K562 (cell line): Measurements from ENCODE around the gene LYRM7. TPM values are rescaled to one million over a fixed set of nuclear protein-coding genes. Genes with fewer than 3 reads are reported as not detected.

Source experiments
- ATAC-seq: fragments of 200-7000 bp; cut with Tn5 transposase; 3 replicates; pipeline ENCODE4 v1.9.1; 2020; ENCODE audit warnings: moderate library complexity
- BruUV-seq: library from RNA; stranded (reverse); fragments of 400-500 nt; replicated peaks from 2 replicates; lab custom pipeline; 2021; lab: Mats Ljungman, UMichigan
- CTCF ChIA-PET: fragments of 300-600 bp; formaldehyde crosslinking; extraction: SDS; loops from one replicate; lab custom pipeline; 2021; ENCODE audit warnings: low intra/inter-chr PET ratio; lab: Yijun Ruan, JAX
- POLR2A ChIA-PET: fragments of 300-600, 350-650 bp; sonication (Branson Sonifier 250); formaldehyde crosslinking; extraction: SDS; loops from one replicate; lab custom pipeline; 2021; ENCODE audit warnings: antibody characterized with exemption, inconsistent platforms; lab: Yijun Ruan, JAX
- DNase-seq, 4 experiments: peaks; one replicate each; pipeline versions ENCODE4 v3.0.0 to v3.0.0-alpha.2; 2011 to 2018; ENCODE audit warnings: low spot score in 3 of 4, mixed read lengths in 3 of 4; ENCODE audit errors: extremely low read depth in 1 of 4
- FAIRE-seq: peaks from 2 replicates; lab custom pipeline; 2011; peaks lifted over from hg19 to GRCh38; lab: Jason Lieb, UNC
- H2AFZ ChIP-seq: 2 replicates; pipeline ENCODE4 v1.6.0; 2011; ENCODE audit warnings: low read depth, low read length, control low read depth, inconsistent platforms
- H3K27ac ChIP-seq: fragments of 200-600 bp; 3 replicates; pipeline ENCODE4 v1.8.0; 2011; ENCODE audit warnings: low read depth, mild to moderate bottlenecking, control low read depth, inconsistent platforms, low read length, moderate library complexity, mixed read lengths; ENCODE audit errors: extremely low read depth
- H3K27me3 ChIP-seq, 2 experiments: fragments of 300-600 bp in 1 of 2; 2 replicates in 1 of 2; 3 replicates in 1 of 2; pipeline versions ENCODE4 v1.6.0 to v1.8.0; 2011; ENCODE audit warnings: inconsistent platforms in 2 of 2, low read length in 2 of 2, mild to moderate bottlenecking in 1 of 2, mixed read lengths in 1 of 2, moderate library complexity in 1 of 2; ENCODE audit not compliant: control insufficient read depth in 2 of 2, insufficient read depth in 2 of 2
- H3K36me3 ChIP-seq: fragments of 300-600 bp; 3 replicates; pipeline ENCODE4 v1.8.0; 2011; ENCODE audit warnings: mild to moderate bottlenecking, low read length, inconsistent platforms; ENCODE audit not compliant: control insufficient read depth, insufficient read depth
- H3K4me1 ChIP-seq, 2 experiments: fragments of 200-600 bp in 1 of 2; replicated peaks in 1 of 2; 2 replicates in 1 of 2; 3 replicates in 1 of 2; pipeline versions ENCODE4 v1.5.1 to v1.8.0; 2011; ENCODE audit warnings: inconsistent platforms in 2 of 2, low read length in 2 of 2, mild to moderate bottlenecking in 1 of 2, mixed read lengths in 1 of 2, moderate library complexity in 1 of 2; ENCODE audit not compliant: control insufficient read depth in 2 of 2, insufficient read depth in 2 of 2
- H3K4me2 ChIP-seq: 2 replicates; pipeline ENCODE4 v1.6.1; 2011; ENCODE audit warnings: low read length, control low read depth, inconsistent platforms, mixed read lengths; ENCODE audit not compliant: insufficient read depth
- H3K4me3 ChIP-seq: fragments of 200-600 bp; sonication (generic), shearing (Covaris generic); 2 replicates; pipeline ENCODE4 v1.5.1; 2016; ENCODE audit warnings: control low read depth, inconsistent platforms
- H3K79me2 ChIP-seq: fragments of 200-600 bp; 3 replicates; pipeline ENCODE4 v1.8.0; 2011; ENCODE audit warnings: low read length, inconsistent platforms; ENCODE audit not compliant: control insufficient read depth, insufficient read depth
- H3K9ac ChIP-seq, 2 experiments: 2 replicates each; pipeline versions ENCODE4 v1.6.0 to v1.6.1; 2011; ENCODE audit warnings: low read depth in 2 of 2, low read length in 2 of 2, control low read depth in 1 of 2, inconsistent platforms in 1 of 2, mild to moderate bottlenecking in 1 of 2, mixed read lengths in 1 of 2; ENCODE audit not compliant: insufficient read depth in 1 of 2
- H3K9me1 ChIP-seq: one replicate; pipeline ENCODE4 v1.6.0; 2011; ENCODE audit warnings: inconsistent platforms, mild to moderate bottlenecking, low read length, moderate library complexity; ENCODE audit not compliant: control insufficient read depth, insufficient read depth
- H3K9me3 ChIP-seq: replicated peaks from 2 replicates; pipeline ENCODE4 v1.5.1; 2011; ENCODE audit warnings: low read depth, low read length, inconsistent platforms; ENCODE audit not compliant: control insufficient read depth, insufficient read depth
- H4K20me1 ChIP-seq: replicated peaks from 2 replicates; pipeline ENCODE4 v1.6.1; 2011; ENCODE audit warnings: low read length, inconsistent platforms, mixed read lengths; ENCODE audit not compliant: control insufficient read depth, insufficient read depth
- CEBPB ChIP-seq: fragments of 450-650 bp; IDR thresholded peaks from 2 replicates; pipeline ENCODE4 v1.6.1; 2016; ENCODE audit warnings: missing genetic modification characterization, missing compliant biosample characterization
- PRPF4 ChIP-seq: fragments of 200-400 bp; formaldehyde crosslinking; IDR thresholded peaks from one replicate; pipeline ENCODE4 v1.6.1; 2017; ENCODE audit warnings: low read length, low read depth, mild to moderate bottlenecking; ENCODE audit not compliant: insufficient read depth, poor library complexity, severe bottlenecking
- TRIM24 ChIP-seq, 2 experiments: fragments of 450-650 bp; IDR thresholded peaks; 2 replicates each; pipeline ENCODE4 v1.6.1; 2016
- TRIM28 ChIP-seq: fragments of 450-650 bp; IDR thresholded peaks from 2 replicates; pipeline ENCODE4 v1.6.1; 2017
- ZBTB7A ChIP-seq: IDR thresholded peaks from 2 replicates; pipeline ENCODE4 v1.6.1; 2011; ENCODE audit warnings: low read depth, mild to moderate bottlenecking, low read length, moderate library complexity, borderline replicate concordance; ENCODE audit not compliant: control insufficient read depth
- ZFP30 ChIP-seq: fragments of 250-450 bp; sonication (Bioruptor Pico); IDR thresholded peaks from 2 replicates; pipeline ENCODE4 v1.8.0; 2022; ENCODE audit warnings: moderate library complexity, mild to moderate bottlenecking, inconsistent platforms, borderline replicate concordance
- WGBS: fragments of 100-300 bp; shearing (Covaris generic); methylation state at CpG from one replicate; pipeline ENCODE4 v1.1.6; 2016; ENCODE audit warnings: low coverage, mixed read lengths; ENCODE audit not compliant: insufficient coverage; ENCODE audit errors: missing lambda C conversion rate; 5-methylcytosine and 5-hydroxymethylcytosine counted together
- in situ Hi-C: fragments of 300-500 bp; cut with MboI; formaldehyde crosslinking; loops from 4 replicates; pipeline ENCODE4 v1.15.0; 2018; ENCODE audit warnings: inconsistent platforms, mixed read lengths
- intact Hi-C: fragments of 100-400 bp; cut with micrococcal nuclease; formaldehyde crosslinking; loops from 2 replicates; pipeline ENCODE4 v1.14.2; 2022
- polyA plus RNA-seq, 8 experiments: library from polyadenylated mRNA; depleted of rRNA in 4 of 8; stranded (reverse) in 5 of 8; unstranded in 3 of 8; fragments of >200 nt; fragmentation: Nextera tagmentation in 2 of 8; fragmentation: Illumina TruSeq in 1 of 8; extraction: Ambion mirVana in 2 of 8; extraction: Trizol in 1 of 8; gene quantifications; 2 replicates each; pipeline versions ENCODE4 v1.2.1 to v1.2.3, GENCODE V29; 2011 to 2014; ENCODE audit warnings: inconsistent platforms in 1 of 8, missing spikeins in 1 of 8
- total RNA-seq, 7 experiments: library from RNA; depleted of rRNA in 6 of 7; stranded (reverse); fragments of >200 nt in 6 of 7; fragmentation: Illumina TruSeq in 2 of 7; extraction: Trizol in 2 of 7; gene quantifications; 2 replicates each; pipeline versions ENCODE4 v1.2.1 to v1.2.3, GENCODE V29; 2011 to 2021; ENCODE audit warnings: low replicate concordance in 1 of 7

LYRM7 gene
- total and polyA plus RNA-seq, 9 of the 15 experiments (the other 6 are each of a cell fraction or from before 2014, with no cell fraction given), result 16.2 to 70.1 (median 33.3) TPM

DNA sequence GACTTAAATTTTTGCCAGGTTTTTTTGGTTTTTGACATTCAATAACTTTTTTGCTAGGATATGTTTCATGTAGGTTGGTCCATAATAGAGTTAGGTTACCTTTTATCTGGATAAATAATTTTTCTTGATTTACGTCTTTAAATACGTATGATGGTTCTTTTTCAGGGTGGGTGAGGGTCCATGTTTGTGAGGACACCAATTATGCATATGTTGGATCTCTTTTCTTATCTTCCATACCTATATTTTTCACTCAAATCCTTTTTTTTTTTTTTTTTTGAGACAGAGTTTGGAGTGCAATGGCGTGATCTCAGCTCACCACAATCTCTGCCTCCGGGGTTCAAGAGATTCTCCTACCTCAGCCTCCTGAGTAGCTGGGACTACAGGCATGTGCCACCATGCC is 75.8 kb downstream of the LYRM7 start:
- Histone ChIP-seq H3K4me1 (no peaks in the 10 kb centered on the region), H3K27ac (no peak overlapping the region), H2AFZ (no peak overlapping the region), H3K9me1 (no peaks in the 10 kb centered on the region), H3K36me3 (no peaks in the 10 kb centered on the region), H3K9me3 (no peaks in the 10 kb centered on the region), H3K9ac (no peak overlapping the region), H3K4me2 (no peak overlapping the region), H4K20me1 (no peaks in the 10 kb centered on the region), H3K79me2 (no peaks in the 10 kb centered on the region), H3K4me3 (no peak overlapping the region), H3K27me3 (no peaks in the 10 kb centered on the region)
- FAIRE-seq, result no peak
- 89% methylated on average over 4 of the region's 4 CpGs for WGBS
- intact Hi-C loops (no loop called here), in situ Hi-C loops (no loop called here)
- DNase-seq, result no peak
- ATAC-seq, result no peak
- no peak for TF ChIP-seq ZFP30 (CRISPR knock-in tag)
- TF ChIP-seq TRIM24 (IDR thresholded peaks at IDR 0.05), result peak in 1 of 2 experiments; percentile 22; a peak in 1 of 4 replicates
- TF ChIP-seq ZBTB7A, result no peak
- no peak for TF ChIP-seq CEBPB (tag)
- TF ChIP-seq PRPF4, result no peak
- peak; percentile 73; the same call in 1 of the 2 replicates for TF ChIP-seq TRIM28
- ChIA-PET POLR2A (no interaction called here), CTCF (no interaction called here)
- no TSS peak for BruUV-seq
